GOT3 (cell line): ENCODE measurements around the gene RETSAT.
"Not testable (repeated sequence)": the region's sequence is repeated elsewhere in the genome, so short reads cannot be mapped to it uniquely, and the experiment has no call there.

ENCODE experiments used
- DNase-seq: peaks from one replicate; lab custom pipeline; 2025; ENCODE audit warnings: mixed read lengths; lab: John Stamatoyannopoulos, UW

The RETSAT gene

DNA sequence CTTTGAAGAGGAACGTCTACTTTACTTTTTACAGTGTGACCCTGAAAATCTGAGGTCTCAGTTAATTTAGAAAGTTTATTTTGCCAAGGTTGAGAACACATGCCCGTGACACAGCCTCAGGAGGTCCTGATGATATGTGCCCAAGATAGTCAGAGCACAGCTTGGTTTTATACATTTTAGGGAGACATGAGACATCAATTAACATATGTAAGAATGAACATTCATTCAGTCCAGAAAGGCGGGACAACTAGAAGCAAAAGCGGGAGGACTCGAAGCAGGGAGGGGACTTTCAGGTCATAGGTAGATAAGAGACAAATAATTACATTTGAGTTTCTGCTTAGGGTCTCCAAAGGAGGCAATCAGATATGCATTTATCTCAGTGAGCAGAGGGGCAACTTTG lies 23.9 kb upstream of the RETSAT start:
- DNase-seq, result no peak

DNA sequence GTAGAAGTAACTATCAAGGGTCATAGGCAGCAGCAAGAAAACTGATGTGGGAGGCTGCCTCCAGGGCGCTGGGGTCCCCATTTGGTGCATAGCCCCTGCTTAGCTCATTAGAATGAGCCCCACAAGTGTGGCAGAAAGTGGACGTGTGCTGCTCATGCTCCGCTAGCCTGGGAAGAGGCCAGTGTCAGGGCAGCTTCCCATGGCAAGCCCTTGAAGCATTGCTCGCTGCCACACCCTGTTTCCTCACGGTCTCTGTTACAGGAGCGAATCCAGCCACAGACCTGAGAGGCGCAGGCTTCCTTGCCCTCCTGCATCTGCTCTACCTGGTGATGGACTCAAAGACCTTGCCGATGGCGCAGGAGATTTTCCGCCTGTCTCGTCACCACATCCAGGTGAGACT lies 22.8 kb upstream of the RETSAT start:
- DNase-seq, result no peak

DNA sequence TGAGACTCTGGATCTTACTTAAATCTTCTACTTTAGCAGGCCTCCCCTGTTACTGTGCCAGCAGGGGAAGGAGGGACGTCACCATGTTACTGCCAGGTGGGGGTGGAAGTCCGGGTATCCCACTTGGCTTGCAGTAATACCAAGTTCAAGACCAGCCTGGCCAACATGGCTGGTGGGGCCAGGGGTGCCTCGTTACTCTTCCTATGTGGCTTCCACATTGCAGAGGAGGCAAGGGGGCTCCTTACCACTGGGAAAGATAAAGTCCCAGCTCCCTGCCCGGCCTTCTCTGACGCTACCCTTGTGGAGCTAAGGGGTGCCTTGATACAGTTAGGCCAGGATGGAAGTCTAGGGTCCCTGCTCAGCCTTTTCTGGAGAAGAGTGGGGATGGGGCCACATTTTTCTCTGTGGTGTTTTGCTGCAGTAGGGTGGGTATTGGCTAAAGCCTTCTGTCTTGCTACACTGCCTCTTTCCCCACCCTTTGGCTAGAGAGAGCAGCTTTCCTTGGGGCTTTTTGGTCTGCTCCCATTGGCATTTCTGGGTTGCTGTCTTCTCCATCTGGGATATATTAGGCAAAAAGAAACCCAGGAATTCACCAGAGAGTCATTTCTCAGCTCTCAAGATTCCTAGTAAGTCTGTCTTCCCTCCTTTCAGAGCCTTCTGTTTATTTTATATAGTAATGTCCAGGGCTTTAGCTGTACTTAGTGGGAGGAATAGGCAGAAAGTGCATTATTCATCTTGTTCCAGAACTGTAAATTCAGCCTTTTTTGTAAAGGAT lies 22.1 kb upstream of the RETSAT start:
- DNase-seq, result no peak

DNA sequence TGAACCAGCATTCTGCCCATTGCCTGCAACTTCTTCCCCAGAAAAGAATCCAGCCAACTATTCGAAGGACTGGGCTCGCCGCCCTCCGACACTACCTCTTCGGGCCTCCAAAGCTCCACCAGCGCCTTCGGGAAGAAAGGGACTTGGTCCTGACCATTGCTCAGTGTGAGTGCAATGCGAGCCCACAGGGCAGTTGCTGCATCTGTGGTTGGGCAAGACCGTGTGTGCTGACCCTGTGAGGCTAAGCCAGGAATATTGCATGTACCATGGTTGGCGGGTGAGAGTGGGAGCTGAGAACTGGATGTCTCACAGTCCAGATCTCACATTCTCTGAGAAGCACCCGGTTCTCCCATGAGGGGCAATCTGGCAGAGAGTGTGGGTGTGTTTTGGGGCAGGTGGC lies 16.7 kb upstream of the RETSAT start:
- DNase-seq, result no peak

DNA sequence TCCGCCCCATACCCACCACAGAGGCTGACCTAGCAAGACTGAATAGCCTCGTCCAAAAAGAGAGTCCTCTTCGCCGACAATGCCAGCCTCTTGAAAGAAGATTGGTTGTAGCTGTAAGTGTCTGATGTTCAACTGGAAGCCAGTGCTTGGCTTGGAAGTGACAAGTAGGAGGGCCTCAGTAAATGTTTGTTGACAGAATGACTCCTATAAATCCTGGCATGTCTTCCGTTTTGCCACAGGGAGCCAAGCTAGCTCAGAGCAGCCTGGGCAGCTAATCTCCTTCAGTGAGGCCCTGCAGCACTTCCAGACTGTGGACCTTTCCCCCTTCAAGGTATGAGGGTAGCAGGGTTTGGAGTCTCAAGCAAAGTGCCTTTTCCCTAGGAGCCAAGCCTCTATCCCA lies 15.2 kb upstream of the RETSAT start:
- no peak for DNase-seq

DNA sequence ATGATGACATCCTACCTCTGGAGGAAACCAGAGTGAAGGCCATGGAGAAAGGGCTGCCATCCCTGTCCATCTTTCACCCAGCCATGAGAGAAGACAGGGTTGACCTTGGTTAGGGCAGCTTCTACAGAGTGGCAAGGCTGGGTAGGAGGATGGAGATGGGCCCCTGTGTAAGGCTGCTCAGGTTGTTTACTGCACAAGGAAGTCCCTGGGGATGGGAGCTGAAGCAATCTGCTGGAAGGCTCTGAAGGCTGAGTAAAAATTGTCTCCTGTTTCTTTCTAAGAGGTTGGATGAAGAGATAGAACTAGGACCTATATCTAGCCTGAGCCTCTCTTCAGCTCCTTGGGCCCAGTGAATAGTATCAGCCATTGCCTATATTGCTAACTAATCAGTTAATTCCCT lies 14.6 kb upstream of the RETSAT start:
- DNase-seq, result no peak

DNA sequence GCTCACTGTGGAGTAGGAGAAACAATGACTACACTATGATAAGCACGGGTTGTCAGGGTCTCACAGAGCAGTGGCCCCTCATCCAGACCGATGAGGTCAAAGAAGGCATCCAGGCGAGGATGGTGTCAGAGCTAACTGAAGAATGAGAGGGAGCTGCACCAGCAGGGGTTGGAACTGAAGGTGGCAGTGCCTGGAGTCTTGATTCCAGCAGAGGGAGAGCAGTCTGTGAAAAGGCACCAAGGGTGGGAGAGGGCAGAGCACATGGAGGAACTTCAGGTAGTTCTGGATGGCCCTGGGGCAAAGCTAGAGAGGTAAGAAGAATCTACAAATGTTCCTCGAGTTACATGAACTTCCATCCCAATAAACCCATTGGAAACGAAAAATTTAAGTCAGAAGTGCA lies 12.9 kb upstream of the RETSAT start:
- no peak for DNase-seq

DNA sequence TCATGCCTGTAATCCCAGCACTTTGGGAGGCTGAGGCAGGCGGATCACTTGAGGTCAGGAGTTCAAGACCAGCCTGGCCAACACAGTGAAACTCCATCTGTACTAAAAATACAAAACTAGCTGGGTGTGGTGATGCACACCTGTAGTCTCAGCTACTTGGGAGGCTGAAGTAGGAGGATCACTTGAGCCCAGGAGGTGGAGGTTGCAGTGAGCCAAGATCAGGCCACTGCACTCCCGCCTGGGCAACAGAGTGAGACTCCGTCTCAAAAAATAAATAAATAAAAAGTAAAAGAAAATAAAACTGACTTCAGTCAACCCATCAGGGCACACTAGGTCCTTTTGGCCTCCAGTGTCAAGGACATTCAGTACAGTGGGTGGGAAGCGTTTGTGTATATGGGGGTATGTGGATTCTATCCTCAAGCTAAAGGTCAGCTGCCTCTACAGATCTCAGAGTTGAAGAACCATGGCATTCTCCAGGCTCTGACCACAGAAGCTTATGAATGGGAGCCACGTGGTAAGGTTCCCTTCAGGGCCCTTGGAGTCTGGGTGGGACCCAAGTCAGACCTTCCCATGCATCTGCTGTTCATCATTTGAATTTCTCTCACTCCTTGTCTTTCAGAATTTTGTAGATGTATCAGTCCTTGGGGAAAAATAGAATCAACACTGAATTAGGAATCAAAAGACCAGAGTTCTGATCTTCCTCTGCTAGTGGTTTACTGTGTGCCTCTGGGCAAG lies 8.5 kb upstream of the RETSAT start:
- not testable (repeated sequence) for DNase-seq

DNA sequence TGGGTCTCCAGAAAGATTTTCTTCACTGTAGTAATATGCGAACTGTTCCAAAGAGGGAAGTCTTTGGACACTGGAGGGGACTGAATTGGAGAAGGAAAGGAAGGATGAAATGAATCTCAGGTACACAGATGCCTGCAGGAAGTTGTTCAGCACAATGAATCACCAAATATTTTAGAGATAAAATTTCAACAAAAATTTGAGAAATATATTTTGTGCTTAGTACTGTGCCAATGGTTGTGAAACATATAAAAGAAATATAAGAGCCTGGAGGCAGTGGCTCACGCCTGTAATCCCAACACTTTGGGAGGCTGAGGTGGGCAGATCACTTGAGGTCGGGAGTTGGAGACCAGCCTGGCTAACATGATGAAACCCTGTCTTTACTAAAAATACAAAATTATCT lies 3.4 kb upstream of the RETSAT start:
- DNase-seq, result no peak

DNA sequence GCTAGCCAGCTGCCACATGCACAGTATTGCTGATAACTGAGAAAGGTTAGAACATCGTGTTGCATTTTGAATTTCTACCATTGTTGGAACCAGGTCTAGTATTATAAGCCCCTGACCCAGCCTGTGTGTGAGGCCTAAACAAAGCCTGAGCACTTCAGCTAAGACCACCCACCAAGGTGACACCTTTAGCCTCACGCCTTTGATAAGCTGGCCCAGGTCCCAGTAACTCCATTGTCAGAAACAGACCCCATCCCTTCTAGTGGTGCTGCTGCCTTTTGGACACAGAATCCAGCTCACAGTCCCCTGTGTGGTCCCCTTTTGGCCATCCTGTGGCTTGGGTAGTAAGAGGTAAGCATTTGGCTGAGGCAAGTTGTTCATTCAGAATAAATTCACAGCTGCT lies 1.9 kb upstream of the RETSAT start:
- no peak for DNase-seq

DNA sequence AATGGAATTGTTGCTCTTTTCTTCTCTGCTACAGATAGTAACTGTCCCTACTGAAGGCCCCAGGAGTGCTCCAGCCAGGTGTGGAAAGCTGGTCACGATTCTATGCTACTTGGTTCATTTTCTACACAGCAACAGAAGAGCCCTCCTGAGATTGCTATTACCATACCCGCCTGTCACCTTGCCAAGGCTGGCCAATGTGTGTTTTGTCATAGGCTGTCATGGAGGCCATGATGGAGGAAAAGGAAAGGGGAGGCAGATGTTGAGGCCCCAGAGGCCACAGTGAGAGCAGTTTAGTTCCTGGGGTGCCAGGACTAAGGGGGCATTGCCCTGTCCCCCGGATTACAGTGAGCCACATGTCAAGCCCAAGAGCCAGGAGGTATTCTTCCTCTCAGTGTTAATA lies 1.2 kb upstream of the RETSAT start:
- no peak for DNase-seq

DNA sequence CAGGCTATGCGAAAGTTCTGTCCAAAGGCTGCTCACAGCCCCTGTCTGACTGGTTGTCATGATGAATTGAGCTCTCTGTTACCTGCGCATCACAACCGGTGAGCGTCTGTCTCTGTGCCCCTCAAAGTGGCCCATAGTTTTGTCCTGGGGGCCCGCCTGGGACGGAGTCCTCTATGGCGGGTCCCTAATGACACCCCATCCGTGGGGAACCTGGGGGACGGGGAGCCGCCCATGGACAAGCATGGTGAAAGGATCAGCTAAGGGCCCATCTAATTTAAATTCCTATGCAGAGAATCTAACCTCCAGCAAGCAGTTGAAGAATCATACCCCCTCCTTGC lies 714 bp upstream of the RETSAT start:
- DNase-seq, result no peak

DNA sequence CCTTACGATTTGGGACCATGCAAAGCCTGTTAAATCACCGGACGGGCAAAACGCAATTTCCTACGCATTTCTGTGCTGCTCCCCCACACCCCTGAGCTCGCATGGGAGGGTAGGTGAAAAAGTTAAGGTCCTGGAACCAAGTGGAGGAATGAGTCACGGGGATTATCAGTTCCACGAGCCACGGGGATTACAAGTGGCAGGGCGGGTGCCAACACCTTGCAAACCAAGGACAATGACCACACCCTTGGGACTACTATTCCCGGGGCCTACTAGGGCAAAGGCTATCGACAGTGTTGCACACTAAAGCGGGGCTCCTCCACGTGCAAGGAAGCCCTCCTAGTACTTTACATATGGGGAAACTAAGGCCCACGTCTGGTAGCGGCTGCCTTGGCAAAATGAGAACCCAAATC lies 447 bp downstream of the RETSAT start:
- no peak for DNase-seq

DNA sequence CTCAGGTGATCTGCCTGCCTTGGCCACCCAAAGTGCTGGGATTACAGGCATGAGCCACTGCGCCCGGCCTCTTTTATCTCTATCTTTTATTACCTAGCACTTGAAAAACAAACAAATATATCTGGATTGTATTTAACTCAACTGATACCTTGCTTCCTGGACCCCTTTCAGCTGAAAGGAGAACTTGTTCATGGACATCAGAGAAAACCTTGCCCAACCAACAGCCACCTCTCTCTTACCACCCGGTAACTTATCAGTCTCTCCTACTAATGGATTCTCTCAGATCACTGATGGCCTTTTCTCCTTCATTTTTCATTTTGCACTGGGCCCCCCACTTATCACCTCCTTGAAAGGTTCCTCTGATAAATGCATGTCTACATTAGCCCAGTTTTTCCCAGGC lies 6.7 kb downstream of the RETSAT start:
- DNase-seq, result no peak

DNA sequence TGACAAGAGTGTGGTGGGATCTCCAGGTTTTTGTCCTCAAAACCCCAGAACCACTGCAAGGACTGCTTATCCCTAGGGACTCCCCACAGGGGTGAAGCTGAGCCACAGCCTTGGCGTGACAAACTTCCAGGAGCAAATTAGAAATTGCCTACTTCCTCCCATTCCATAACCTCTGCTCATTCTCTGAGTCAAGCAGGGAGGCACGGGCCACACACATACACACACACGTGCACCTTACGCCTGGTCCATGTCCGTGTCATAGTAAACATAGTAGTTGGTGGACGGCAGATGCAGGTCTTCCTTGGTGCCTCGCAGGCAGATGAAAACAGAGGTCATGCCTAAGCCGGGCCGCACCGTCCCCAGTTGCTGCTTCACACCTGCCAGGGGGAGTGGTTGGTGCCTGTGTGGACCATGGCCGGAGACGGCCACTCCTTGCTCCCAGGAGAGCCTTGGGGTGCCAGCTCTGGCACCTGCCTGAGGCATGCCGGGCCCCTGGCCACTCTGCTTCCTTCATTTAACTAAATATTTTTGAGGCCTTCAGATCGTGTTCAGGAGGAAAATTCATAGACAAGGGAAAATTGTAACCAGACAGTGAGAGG lies 9.9 kb downstream of the RETSAT start:
- no peak for DNase-seq

DNA sequence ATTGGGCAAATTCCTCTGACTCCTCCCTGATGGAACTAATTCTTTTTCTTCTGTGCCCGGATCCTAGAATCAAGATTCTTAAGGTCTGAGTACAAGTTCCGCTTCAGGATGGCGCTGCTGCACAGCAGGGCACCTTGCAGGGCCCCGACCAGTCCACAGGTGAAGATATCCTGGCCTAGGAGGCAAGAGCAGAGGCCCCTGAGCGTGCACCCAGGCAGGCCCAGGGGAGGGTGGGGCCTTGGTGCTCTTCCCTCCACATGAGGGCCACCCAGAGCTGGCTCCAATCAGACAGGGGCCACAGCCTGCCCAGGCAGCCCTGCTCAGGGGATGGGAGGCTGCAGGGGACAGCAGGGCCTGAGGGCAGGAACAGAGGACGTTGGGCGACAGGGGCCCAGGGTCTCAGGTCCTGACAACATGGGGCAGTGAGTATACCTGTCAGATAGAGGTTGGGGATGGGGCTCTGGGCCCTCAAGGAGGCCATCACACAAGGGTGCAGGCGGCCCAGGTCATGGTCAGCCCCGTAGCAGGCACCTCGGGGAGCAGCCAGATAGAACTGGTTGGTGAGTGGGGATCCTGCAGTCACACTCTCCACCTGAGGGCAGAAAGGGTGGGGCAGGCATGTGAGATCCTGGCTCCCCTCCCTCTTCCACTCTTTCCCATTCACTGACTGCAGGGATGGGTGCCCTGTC lies 11.0 kb downstream of the RETSAT start:
- DNase-seq, result not testable (repeated sequence)

DNA sequence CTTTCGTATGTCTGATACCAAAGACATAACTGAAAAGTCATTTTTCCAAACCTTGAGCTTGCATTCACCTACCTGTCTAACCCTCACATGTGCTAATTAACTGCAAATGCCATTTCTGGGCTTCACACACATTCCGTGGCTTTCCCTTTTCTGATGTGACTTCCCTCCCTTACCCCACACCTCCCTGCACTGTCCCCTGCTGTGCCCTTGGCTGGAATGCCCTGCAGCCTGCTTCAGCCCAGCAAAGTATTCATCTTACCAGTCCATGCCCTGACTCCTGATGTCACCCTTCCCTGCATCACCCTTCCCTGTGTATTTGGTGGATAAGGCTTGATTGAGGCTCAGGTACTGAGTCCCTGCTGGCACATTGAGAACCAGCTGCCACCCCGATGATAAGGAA lies 12.2 kb downstream of the RETSAT start:
- no peak for DNase-seq

DNA sequence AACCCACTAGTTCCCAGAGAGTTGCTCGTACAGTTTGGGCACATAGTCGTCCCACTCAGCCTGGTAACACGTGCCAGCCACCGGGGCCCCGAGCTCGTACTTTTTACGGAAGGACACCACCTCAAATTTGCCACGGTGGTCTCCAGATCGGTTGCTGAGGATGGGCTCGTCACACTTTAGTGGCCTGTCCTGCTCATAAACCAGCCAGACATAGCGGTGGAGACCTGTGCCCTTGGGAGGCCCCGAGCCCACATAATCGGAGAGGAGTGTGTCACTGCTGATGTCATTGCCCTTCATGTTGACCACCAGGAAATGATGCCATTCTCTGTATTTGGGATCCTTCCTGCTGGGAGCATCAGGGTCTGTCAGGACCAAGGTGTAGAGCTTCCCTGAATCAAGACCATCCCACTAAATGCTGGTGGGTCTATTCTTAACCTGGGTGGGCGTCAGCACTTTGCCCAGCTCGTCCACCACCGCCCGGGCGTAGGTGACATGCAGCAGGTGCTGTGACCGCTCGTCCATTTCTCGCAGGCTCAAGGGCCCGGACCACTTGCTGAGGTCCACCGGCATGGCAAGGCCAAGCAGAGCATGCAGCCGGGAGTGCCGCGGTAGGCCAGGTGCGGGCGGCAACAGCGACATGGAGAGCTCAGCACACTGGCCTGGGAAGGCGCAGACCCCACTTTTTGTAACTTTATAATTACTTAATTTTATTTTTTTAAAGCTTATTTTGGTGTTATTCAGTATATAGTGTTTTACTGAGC lies 12.9 kb downstream of the RETSAT start:
- no peak for DNase-seq

DNA sequence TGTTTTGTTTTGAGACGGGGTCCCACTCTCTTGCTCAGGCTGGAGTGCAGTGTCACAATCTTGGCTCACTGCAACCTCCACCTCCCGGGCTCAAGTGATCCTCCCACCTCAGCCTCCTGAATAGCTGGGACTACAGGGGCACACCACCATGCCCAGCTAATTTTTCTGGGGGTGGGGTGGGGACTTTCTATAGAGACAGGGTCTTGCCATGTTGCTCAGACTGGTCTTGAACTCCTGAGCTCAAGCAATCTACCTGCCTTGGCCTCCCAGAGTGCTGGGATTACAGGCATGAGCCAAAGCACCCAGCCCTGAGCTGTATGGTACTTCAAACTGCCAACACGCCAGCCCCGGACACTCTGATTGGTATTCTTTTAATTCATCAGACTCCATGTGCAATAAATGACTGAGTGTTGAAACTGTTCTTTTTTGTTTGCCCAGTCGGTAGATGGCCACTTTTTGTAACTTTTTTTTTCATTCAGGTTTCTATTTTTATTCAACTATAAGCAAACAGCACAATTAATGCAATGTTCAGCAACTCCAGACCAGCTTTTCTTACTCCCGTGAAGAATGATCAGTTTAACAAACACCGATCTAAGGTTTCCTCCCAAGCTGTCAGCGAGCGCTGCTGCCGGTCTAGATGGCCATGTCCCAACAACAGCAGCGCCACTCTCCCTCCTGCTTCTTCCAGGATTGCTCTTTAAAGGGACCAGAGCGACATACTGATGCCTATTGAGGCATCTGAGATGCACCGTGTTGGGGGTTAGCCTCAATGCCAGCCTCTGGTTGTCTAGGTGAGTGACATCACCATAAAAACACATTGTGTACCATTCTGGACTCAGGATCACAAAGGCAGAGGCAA lies 14.1 kb downstream of the RETSAT start:
- DNase-seq, result no peak

DNA sequence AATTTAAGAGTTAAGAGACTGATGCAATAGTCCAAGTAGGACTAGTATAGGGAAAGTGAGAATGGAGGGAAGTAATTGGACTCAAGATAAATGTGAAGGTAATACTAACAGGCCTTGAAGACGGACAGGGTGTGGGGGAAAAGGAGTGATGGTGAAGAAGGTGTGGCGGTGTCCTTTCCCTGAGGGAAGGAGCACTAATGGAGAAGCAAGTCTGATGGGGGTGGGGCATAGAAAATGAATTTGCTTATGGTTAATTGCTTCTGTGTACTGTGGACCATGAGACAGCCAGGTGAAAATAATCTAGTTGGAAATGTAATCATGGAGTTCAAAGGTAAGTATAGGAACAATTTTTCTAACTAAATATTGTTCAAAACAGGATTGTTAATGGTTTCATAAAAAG lies 19.4 kb downstream of the RETSAT start:
- DNase-seq, result no peak

DNA sequence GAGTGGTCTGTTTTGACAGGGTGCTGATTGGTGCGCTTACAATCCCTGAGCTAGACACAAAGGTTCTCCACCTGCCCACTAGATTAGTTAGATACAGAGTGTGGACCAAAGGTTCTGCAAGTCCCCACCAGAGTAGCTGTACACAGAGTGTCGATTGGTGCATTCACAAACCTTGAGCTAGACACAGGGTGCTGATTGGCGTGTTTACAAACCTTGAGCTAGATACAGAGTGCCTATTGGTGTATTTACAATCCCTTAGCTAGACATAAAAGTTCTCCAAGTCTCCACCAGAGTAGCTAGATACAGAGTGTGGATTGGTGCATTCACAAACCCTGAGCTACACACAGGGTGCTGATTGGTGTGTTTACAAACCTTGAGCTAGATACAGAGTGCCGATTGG lies 20.5 kb downstream of the RETSAT start:
- DNase-seq, result not testable (repeated sequence)
